H1 (cell line): ENCODE results near the gene RPS29. TPM values are rescaled to one million over a fixed set of nuclear protein-coding genes. Genes with fewer than 3 reads are reported as not detected.

Source experiments
- CREB1 ChIP-seq: IDR thresholded peaks from 2 replicates; pipeline ENCODE4 v1.6.1; 2012; ENCODE audit warnings: inconsistent platforms
- KDM1A ChIP-seq: fragments of 200-600, 300-600 bp; sonication (generic); IDR thresholded peaks from 2 replicates; pipeline ENCODE4 v1.7.1; 2016; ENCODE audit warnings: mild to moderate bottlenecking, low read length, borderline replicate concordance
- MAFK ChIP-seq: IDR thresholded peaks from 2 replicates; pipeline ENCODE4 v1.6.1; 2012; ENCODE audit warnings: low read depth, mild to moderate bottlenecking, improper control_type of control experiment, low read length
- NANOG ChIP-seq: IDR thresholded peaks from 2 replicates; pipeline ENCODE4 v1.6.1; 2011; ENCODE audit warnings: low read length, low read depth, mild to moderate bottlenecking, inconsistent platforms; ENCODE audit not compliant: insufficient read depth, poor library complexity, severe bottlenecking
- PHF8 ChIP-seq: fragments of 200-600 bp; sonication (generic); conservative IDR thresholded peaks from 2 replicates; pipeline ENCODE4 v1.7.1; 2012; ENCODE audit warnings: low read depth, mild to moderate bottlenecking, inconsistent platforms, low read length, moderate library complexity
- POLR2A ChIP-seq, 2 experiments: IDR thresholded peaks; 1 replicate in 1 of 2; 2 replicates in 1 of 2; pipeline ENCODE4 v1.6.1; 2011; ENCODE audit warnings: low read depth in 2 of 2, low read length in 2 of 2, mild to moderate bottlenecking in 2 of 2; ENCODE audit errors: control extremely low read depth in 1 of 2
- RBBP5 ChIP-seq: IDR thresholded peaks from 2 replicates; pipeline ENCODE4 v1.7.1; 2012; ENCODE audit warnings: low read depth, mild to moderate bottlenecking, inconsistent platforms, low read length, moderate library complexity, borderline replicate concordance
- SIN3A ChIP-seq, 2 experiments: IDR thresholded peaks in 1 of 2; conservative IDR thresholded peaks in 1 of 2; 2 replicates each; pipeline ENCODE4 v1.6.1; 2011 to 2012; ENCODE audit warnings: low read length in 2 of 2, improper control_type of control experiment in 1 of 2, low read depth in 1 of 2, mild to moderate bottlenecking in 1 of 2
- TAF1 ChIP-seq: IDR thresholded peaks from 2 replicates; pipeline ENCODE4 v1.6.1; 2011; ENCODE audit warnings: mild to moderate bottlenecking, low read depth, low read length
- TBP ChIP-seq: IDR thresholded peaks from 2 replicates; pipeline ENCODE4 v1.6.1; 2011; ENCODE audit warnings: low read depth, low read length, improper control_type of control experiment
- polyA plus RNA-seq, 7 experiments: library from polyadenylated mRNA; depleted of rRNA in 3 of 7; stranded (reverse) in 5 of 7; unstranded in 2 of 7; fragments of >200 nt in 5 of 7; fragments of 200-250 nt in 2 of 7; gene quantifications; 1 replicate in 5 of 7; 2 replicates in 1 of 7; 4 replicates in 1 of 7; pipeline versions ENCODE4 v1.2.1 to v1.2.3, GENCODE V29; 2011 to 2013; ENCODE audit warnings: missing spikeins in 2 of 7, mixed read lengths in 2 of 7
- total RNA-seq: library from RNA; stranded (reverse); fragmentation: NEBNext Ultra II Directional; extraction: Animal tissue kit (Norgen Biotek cat#: 25700); gene quantifications from 2 replicates; pipeline ENCODE4 v1.2.1, GENCODE V29; 2021
- TF ChIP-seq, protein P1 (sequence below): IDR thresholded peaks from 2 replicates; pipeline ENCODE4 v1.6.1; 2012; ENCODE audit warnings: inconsistent platforms
- TF ChIP-seq, protein P2 (sequence below): IDR thresholded peaks from 2 replicates; pipeline ENCODE4 v1.6.1; 2011; ENCODE audit warnings: low read length, improper control_type of control experiment

The RPS29 gene
- total and polyA plus RNA-seq, 2 of the 8 experiments (the other 6 are each of a cell fraction or from before 2014, with no cell fraction given) = 2,193 to 23,165 TPM

GRCh38 chr14:49598485-49599300, 12.5 kb upstream of the RPS29 start, which contains the start of gene LRR1 (continued):
- TF ChIP-seq SIN3A (conservative IDR thresholded peaks at IDR 0.05 in 1 of 2, IDR thresholded peaks at IDR 0.05 in 1 of 2; ENCODE audit: low read depth in 1 of 2, low read length in 2 of 2) (peak in 1 of 2 experiments; percentile 5; a peak in 2 of 4 replicates), TAF1 (peak; percentile 97), CREB1 (peak; percentile 58), PHF8 (peak; percentile 89), POLR2A (IDR thresholded peaks at IDR 0.05; ENCODE audit: control extremely low read depth in 1 of 2, low read depth in 2 of 2, low read length in 2 of 2) (peak; percentile 45 to 96), TBP (peak; percentile 80), RBBP5 (peak; percentile 98), KDM1A (no peak), NANOG (no peak), MAFK (no peak)
- TF ChIP-seq, protein P1, sequence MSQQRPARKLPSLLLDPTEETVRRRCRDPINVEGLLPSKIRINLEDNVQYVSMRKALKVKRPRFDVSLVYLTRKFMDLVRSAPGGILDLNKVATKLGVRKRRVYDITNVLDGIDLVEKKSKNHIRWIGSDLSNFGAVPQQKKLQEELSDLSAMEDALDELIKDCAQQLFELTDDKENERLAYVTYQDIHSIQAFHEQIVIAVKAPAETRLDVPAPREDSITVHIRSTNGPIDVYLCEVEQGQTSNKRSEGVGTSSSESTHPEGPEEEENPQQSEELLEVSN = peak; percentile 90
- TF ChIP-seq, protein P2, sequence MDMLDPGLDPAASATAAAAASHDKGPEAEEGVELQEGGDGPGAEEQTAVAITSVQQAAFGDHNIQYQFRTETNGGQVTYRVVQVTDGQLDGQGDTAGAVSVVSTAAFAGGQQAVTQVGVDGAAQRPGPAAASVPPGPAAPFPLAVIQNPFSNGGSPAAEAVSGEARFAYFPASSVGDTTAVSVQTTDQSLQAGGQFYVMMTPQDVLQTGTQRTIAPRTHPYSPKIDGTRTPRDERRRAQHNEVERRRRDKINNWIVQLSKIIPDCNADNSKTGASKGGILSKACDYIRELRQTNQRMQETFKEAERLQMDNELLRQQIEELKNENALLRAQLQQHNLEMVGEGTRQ = no peak
